H1 (cell line): Measurements from ENCODE around the gene DOCK3. TPM values are rescaled to one million over a fixed set of nuclear protein-coding genes. Genes with fewer than 3 reads are reported as not detected.

Experiments used
- CTCF ChIA-PET: fragments of 300-600 bp; sonication (Branson Sonifier 250); formaldehyde crosslinking; loops from one replicate; lab custom pipeline; 2021; ENCODE audit not compliant: partially characterized antibody; lab: Charles Lee
- POLR2A ChIA-PET: fragments of 300-600 bp; sonication (Branson Sonifier 250); formaldehyde crosslinking; loops from one replicate; lab custom pipeline; 2021; ENCODE audit warnings: inconsistent platforms; ENCODE audit not compliant: partially characterized antibody; lab: Charles Lee
- DNase-seq, 2 experiments: peaks; one replicate each; pipeline versions ENCODE4 v3.0.0 to v3.0.0-alpha.2; 2010 to 2022; ENCODE audit warnings: low spot score in 2 of 2, low read depth in 1 of 2, mixed read lengths in 1 of 2
- FAIRE-seq: peaks from 2 replicates; lab custom pipeline; 2011; peaks lifted over from hg19 to GRCh38; lab: Jason Lieb, UNC
- H2AFZ ChIP-seq: 2 replicates; pipeline ENCODE4 v1.8.1; 2012; ENCODE audit warnings: low read length, inconsistent platforms
- H2AK5ac ChIP-seq: 2 replicates; pipeline ENCODE4 v1.6.1; 2013; ENCODE audit warnings: low read depth, low read length
- H2BK120ac ChIP-seq: replicated peaks from 2 replicates; pipeline ENCODE3; 2013; ENCODE audit warnings: low read depth, low read length, inconsistent platforms
- H2BK12ac ChIP-seq: 2 replicates; pipeline ENCODE4 v1.6.1; 2013; ENCODE audit warnings: low read depth, low read length
- H2BK15ac ChIP-seq: 2 replicates; pipeline ENCODE4 v1.6.1; 2013; ENCODE audit warnings: low read length
- H2BK20ac ChIP-seq: 2 replicates; pipeline ENCODE4 v1.6.1; 2013; ENCODE audit warnings: low read length
- H2BK5ac ChIP-seq: 2 replicates; pipeline ENCODE4 v1.6.1; 2013; ENCODE audit warnings: low read depth, low read length
- H3K14ac ChIP-seq: 2 replicates; pipeline ENCODE4 v1.6.1; 2013; ENCODE audit warnings: inconsistent platforms; ENCODE audit not compliant: insufficient read length
- H3K18ac ChIP-seq: 2 replicates; pipeline ENCODE4 v1.6.1; 2013; ENCODE audit warnings: low read length; ENCODE audit errors: extremely low read depth
- H3K23ac ChIP-seq: 2 replicates; pipeline ENCODE4 v1.6.1; 2013; ENCODE audit warnings: inconsistent platforms; ENCODE audit not compliant: insufficient read length
- H3K23me2 ChIP-seq: 2 replicates; pipeline ENCODE4 v1.6.1; 2013; ENCODE audit warnings: low read depth, low read length
- H3K27ac ChIP-seq: 2 replicates; pipeline ENCODE4 v1.6.1; 2011; ENCODE audit warnings: low read depth, low read length, inconsistent platforms
- H3K27me3 ChIP-seq, 4 experiments: replicated peaks in 1 of 4; 1 replicate in 1 of 4; 2 replicates in 3 of 4; pipeline versions ENCODE4 v1.6.1 to v1.8.1; 2011 to 2013; ENCODE audit warnings: low read length in 3 of 4, mild to moderate bottlenecking in 3 of 4, inconsistent platforms in 2 of 4, mixed read lengths in 2 of 4, moderate library complexity in 1 of 4; ENCODE audit not compliant: control insufficient read depth in 3 of 4, insufficient read depth in 3 of 4; ENCODE audit errors: extremely low read depth in 1 of 4
- H3K36me3 ChIP-seq, 4 experiments: 2 replicates each; pipeline versions ENCODE4 v1.6.1 to v1.8.1; 2011 to 2013; ENCODE audit warnings: mild to moderate bottlenecking in 4 of 4, low read length in 3 of 4, moderate library complexity in 2 of 4, control low read depth in 1 of 4, inconsistent platforms in 1 of 4; ENCODE audit not compliant: insufficient read depth in 4 of 4, control insufficient read depth in 2 of 4
- H3K4ac ChIP-seq: replicated peaks from 2 replicates; pipeline ENCODE3; 2013; ENCODE audit warnings: low read length, low read depth, mixed read lengths, inconsistent platforms; ENCODE audit not compliant: insufficient read length
- H3K4me1 ChIP-seq, 4 experiments: replicated peaks in 1 of 4; 1 replicate in 1 of 4; 2 replicates in 3 of 4; pipeline versions ENCODE4 v1.6.1 to v1.8.1; 2011 to 2013; ENCODE audit warnings: low read length in 3 of 4, inconsistent platforms in 2 of 4, mixed read lengths in 1 of 4; ENCODE audit not compliant: insufficient read depth in 4 of 4, control insufficient read depth in 3 of 4
- H3K4me2 ChIP-seq, 2 experiments: 2 replicates each; pipeline versions ENCODE4 v1.6.1 to v1.8.1; 2011 to 2013; ENCODE audit warnings: low read depth in 2 of 2, low read length in 2 of 2, control low read depth in 1 of 2, inconsistent platforms in 1 of 2, mild to moderate bottlenecking in 1 of 2; ENCODE audit not compliant: insufficient read depth in 1 of 2
- H3K4me3 ChIP-seq, 4 experiments: fragments of 200-600, 300-600 bp in 1 of 4; sonication (generic), shearing (Covaris generic), sonication (Bioruptor Twin) in 1 of 4; 2 replicates each; pipeline versions ENCODE4 v1.5.1 to v1.8.1; 2011 to 2016; ENCODE audit warnings: low read length in 4 of 4, low read depth in 3 of 4, control low read depth in 2 of 4, inconsistent platforms in 2 of 4, mild to moderate bottlenecking in 2 of 4, mixed read lengths in 1 of 4, moderate library complexity in 1 of 4; ENCODE audit not compliant: insufficient read depth in 2 of 4; ENCODE audit errors: extremely low read depth in 1 of 4
- H3K56ac ChIP-seq: replicated peaks from 2 replicates; pipeline ENCODE3; 2013; ENCODE audit warnings: low read depth, mild to moderate bottlenecking, mixed read lengths, low read length, inconsistent platforms; ENCODE audit not compliant: insufficient read length
- H3K79me1 ChIP-seq: 2 replicates; pipeline ENCODE4 v1.6.1; 2013; ENCODE audit warnings: low read depth, low read length, control low read depth
- H3K79me2 ChIP-seq, 2 experiments: 2 replicates each; pipeline versions ENCODE4 v1.6.1 to v1.8.1; 2012 to 2013; ENCODE audit warnings: low read length in 2 of 2, mild to moderate bottlenecking in 2 of 2, inconsistent platforms in 1 of 2; ENCODE audit not compliant: insufficient read depth in 2 of 2, control insufficient read depth in 1 of 2
- H3K9ac ChIP-seq, 4 experiments: replicated peaks in 1 of 4; 1 replicate in 1 of 4; 2 replicates in 3 of 4; pipeline versions ENCODE4 v1.6.1 to v1.8.1; 2011 to 2013; ENCODE audit warnings: low read depth in 3 of 4, low read length in 3 of 4, control low read depth in 2 of 4, mild to moderate bottlenecking in 2 of 4, moderate library complexity in 2 of 4, inconsistent platforms in 1 of 4; ENCODE audit errors: extremely low read depth in 1 of 4
- H3K9me3 ChIP-seq, 2 experiments: 2 replicates each; pipeline versions ENCODE4 v1.6.1 to v1.8.1; 2012 to 2013; ENCODE audit warnings: mild to moderate bottlenecking in 2 of 2, moderate library complexity in 2 of 2, control low read depth in 1 of 2, inconsistent platforms in 1 of 2, low read depth in 1 of 2, low read length in 1 of 2, mixed read lengths in 1 of 2; ENCODE audit not compliant: insufficient read depth in 2 of 2
- H4K20me1 ChIP-seq, 2 experiments: replicated peaks in 1 of 2; 2 replicates each; pipeline versions ENCODE3 to v1.8.1; 2011 to 2013; ENCODE audit warnings: inconsistent platforms in 2 of 2, low read length in 2 of 2, mild to moderate bottlenecking in 1 of 2; ENCODE audit not compliant: insufficient read depth in 2 of 2, control insufficient read depth in 1 of 2
- H4K5ac ChIP-seq: 2 replicates; pipeline ENCODE4 v1.6.1; 2013; ENCODE audit warnings: low read length, low read depth, mixed read lengths, inconsistent platforms; ENCODE audit not compliant: insufficient read length
- H4K8ac ChIP-seq: 2 replicates; pipeline ENCODE4 v1.8.0; 2013; ENCODE audit warnings: mild to moderate bottlenecking, moderate library complexity, low read length, inconsistent platforms; ENCODE audit not compliant: insufficient read depth; ENCODE audit errors: extremely low read depth
- H4K91ac ChIP-seq: replicated peaks from 2 replicates; pipeline ENCODE3; 2013; ENCODE audit warnings: low read length, mixed read lengths, inconsistent platforms; ENCODE audit not compliant: insufficient read length
- CBX8 ChIP-seq: fragments of 300-800, 300-1000 bp; sonication (generic); IDR thresholded peaks from 2 replicates; pipeline ENCODE4 v1.7.1; 2016; ENCODE audit warnings: low read depth, low read length, borderline replicate concordance
- POLR2AphosphoS5 ChIP-seq: IDR thresholded peaks from 2 replicates; pipeline ENCODE4 v1.6.1; 2011; ENCODE audit warnings: low read depth, low read length
- RBBP5 ChIP-seq: IDR thresholded peaks from 2 replicates; pipeline ENCODE4 v1.7.1; 2012; ENCODE audit warnings: low read depth, mild to moderate bottlenecking, inconsistent platforms, low read length, moderate library complexity, borderline replicate concordance
- SAP30 ChIP-seq: fragments of 300-600 bp; sonication (generic); IDR thresholded peaks from 2 replicates; pipeline ENCODE4 v1.7.1; 2012; ENCODE audit warnings: low read length, moderate library complexity, mild to moderate bottlenecking, inconsistent platforms; ENCODE audit not compliant: insufficient read depth, insufficient replicate concordance
- SIN3A ChIP-seq, 2 experiments: IDR thresholded peaks in 1 of 2; conservative IDR thresholded peaks in 1 of 2; 2 replicates each; pipeline ENCODE4 v1.6.1; 2011 to 2012; ENCODE audit warnings: low read length in 2 of 2, improper control_type of control experiment in 1 of 2, low read depth in 1 of 2, mild to moderate bottlenecking in 1 of 2
- SIRT6 ChIP-seq: IDR thresholded peaks from one replicate; pipeline ENCODE4 v1.7.1; 2012; ENCODE audit warnings: low read length, inconsistent platforms
- SIX5 ChIP-seq: IDR thresholded peaks from 2 replicates; pipeline ENCODE4 v1.6.1; 2011; ENCODE audit warnings: mild to moderate bottlenecking, low read depth, low read length
- SUZ12 ChIP-seq: fragments of 200-600 bp; sonication (generic); IDR thresholded peaks from 2 replicates; pipeline ENCODE4 v1.6.1; 2012; ENCODE audit warnings: mild to moderate bottlenecking, inconsistent platforms, low read length, moderate library complexity, mixed read lengths
- TAF1 ChIP-seq: IDR thresholded peaks from 2 replicates; pipeline ENCODE4 v1.6.1; 2011; ENCODE audit warnings: mild to moderate bottlenecking, low read depth, low read length
- TEAD4 ChIP-seq: IDR thresholded peaks from 2 replicates; pipeline ENCODE4 v1.6.1; 2012; ENCODE audit warnings: low read depth, low read length, inconsistent platforms, mixed read lengths
- WGBS, 2 experiments: shearing (Covaris generic) in 1 of 2; methylation state at CpG; one replicate each; pipeline versions ENCODE4 v1.1.6 to v1.1.7; 2013 to 2015; ENCODE audit warnings: low lambda C conversion rate in 2 of 2, mixed read lengths in 2 of 2, inconsistent platforms in 1 of 2, low coverage in 1 of 2, missing lambda C conversion rate in 1 of 2; ENCODE audit not compliant: insufficient replicate concordance in 2 of 2, insufficient coverage in 1 of 2, insufficient read length in 1 of 2; ENCODE audit errors: extremely low coverage in 1 of 2, missing lambda C conversion rate in 1 of 2; 5-methylcytosine and 5-hydroxymethylcytosine counted together
- polyA plus RNA-seq, 7 experiments: library from polyadenylated mRNA; depleted of rRNA in 3 of 7; stranded (reverse) in 5 of 7; unstranded in 2 of 7; fragments of >200 nt in 5 of 7; fragments of 200-250 nt in 2 of 7; gene quantifications; 1 replicate in 5 of 7; 2 replicates in 1 of 7; 4 replicates in 1 of 7; pipeline versions ENCODE4 v1.2.1 to v1.2.3, GENCODE V29; 2011 to 2013; ENCODE audit warnings: missing spikeins in 2 of 7, mixed read lengths in 2 of 7
- total RNA-seq: library from RNA; stranded (reverse); fragmentation: NEBNext Ultra II Directional; extraction: Animal tissue kit (Norgen Biotek cat#: 25700); gene quantifications from 2 replicates; pipeline ENCODE4 v1.2.1, GENCODE V29; 2021
- TF ChIP-seq, protein P1 (sequence below), 3 experiments: IDR thresholded peaks; 1 replicate in 2 of 3; 2 replicates in 1 of 3; pipeline versions ENCODE4 v1.5.1 to v1.6.1; 2011; ENCODE audit warnings: low read length in 3 of 3, mild to moderate bottlenecking in 3 of 3, inconsistent platforms in 2 of 3, low read depth in 1 of 3, moderate library complexity in 1 of 3; ENCODE audit not compliant: insufficient read depth in 1 of 3; ENCODE audit errors: control extremely low read depth in 1 of 3
- TF ChIP-seq, protein P2 (sequence below): IDR thresholded peaks from 2 replicates; pipeline ENCODE4 v1.6.1; 2012; ENCODE audit warnings: inconsistent platforms

Gene DOCK3
- total and polyA plus RNA-seq, 2 of the 8 experiments (the other 6 are each of a cell fraction or from before 2014, with no cell fraction given): 2.7 to 5.0 TPM

DNA sequence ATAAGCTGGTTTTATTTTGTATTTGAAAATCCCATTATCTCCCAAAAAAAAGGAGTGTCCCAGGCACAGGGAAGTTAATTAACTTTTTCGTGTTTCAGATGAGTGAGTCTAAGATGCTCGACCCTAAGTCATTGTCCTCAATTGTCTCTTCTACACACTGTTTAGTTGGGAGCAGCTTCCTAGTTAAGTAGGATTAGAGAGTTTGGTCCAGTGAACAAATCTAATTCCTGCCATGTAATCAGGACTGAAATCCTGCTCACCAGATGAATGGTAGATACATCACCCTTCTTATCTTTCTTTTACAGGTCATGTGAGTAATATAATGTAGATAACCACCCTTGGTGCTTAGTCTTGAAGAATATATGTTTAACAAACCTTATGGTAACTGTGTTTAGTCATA lies 481.4 kb downstream of the DOCK3 start:
- H4K8ac ChIP-seq: no peak overlapping the region
- H3K56ac ChIP-seq: no peak overlapping the region
- H3K27me3 ChIP-seq: no peaks in the 10 kb centered on the region
- no peaks in the 10 kb centered on the region; a peak in 1 of 4 replicates for H3K9me3 ChIP-seq
- H3K36me3 ChIP-seq: peaks cover 0 to 4% (median 0%) of the 10 kb centered on the region in 4 experiments; a peak in 2 of 8 replicates
- no peaks in the 10 kb centered on the region for H3K79me2 ChIP-seq
- no peak for FAIRE-seq
- no peak overlapping the region for H3K4ac ChIP-seq
- no peak overlapping the region for H3K18ac ChIP-seq
- H3K79me1 ChIP-seq: no peaks in the 10 kb centered on the region
- no peak overlapping the region for H2BK15ac ChIP-seq
- no peak overlapping the region for H2BK120ac ChIP-seq
- no peak overlapping the region for H3K4me3 ChIP-seq
- 97% methylated on average over 2 of the region's 2 CpGs; no CpG with 5 or more reads in 1 of the 2 experiments for WGBS, 2 experiments
- H4K20me1 ChIP-seq: no peaks in the 10 kb centered on the region
- no peak overlapping the region for H4K5ac ChIP-seq
- no peaks in the 10 kb centered on the region for H3K23me2 ChIP-seq
- H4K91ac ChIP-seq: no peak overlapping the region
- no peak overlapping the region for H3K4me2 ChIP-seq
- H2AFZ ChIP-seq: no peak overlapping the region
- no peak overlapping the region for H2BK5ac ChIP-seq
- H3K4me1 ChIP-seq: no peaks in the 10 kb centered on the region
- POLR2A ChIA-PET: no interaction called here
- H2BK12ac ChIP-seq: no peak overlapping the region
- no peak overlapping the region for H3K9ac ChIP-seq
- no peak overlapping the region for H3K27ac ChIP-seq
- H3K23ac ChIP-seq: no peak overlapping the region
- H3K14ac ChIP-seq: no peak overlapping the region
- H2AK5ac ChIP-seq: no peak overlapping the region
- H2BK20ac ChIP-seq: no peak overlapping the region
- CTCF ChIA-PET: no interaction called here
- DNase-seq: no peak
- TF ChIP-seq TEAD4 (no peak), SIRT6 (no peak), CBX8 (no peak), POLR2AphosphoS5 (no peak), RBBP5 (no peak), SIN3A (conservative IDR thresholded peaks at IDR 0.05 in 1 of 2, IDR thresholded peaks at IDR 0.05 in 1 of 2; ENCODE audit: low read depth in 1 of 2, low read length in 2 of 2) (no peak), SIX5 (no peak), SAP30 (no peak), SUZ12 (no peak), TAF1 (no peak)
- TF ChIP-seq, protein P1, sequence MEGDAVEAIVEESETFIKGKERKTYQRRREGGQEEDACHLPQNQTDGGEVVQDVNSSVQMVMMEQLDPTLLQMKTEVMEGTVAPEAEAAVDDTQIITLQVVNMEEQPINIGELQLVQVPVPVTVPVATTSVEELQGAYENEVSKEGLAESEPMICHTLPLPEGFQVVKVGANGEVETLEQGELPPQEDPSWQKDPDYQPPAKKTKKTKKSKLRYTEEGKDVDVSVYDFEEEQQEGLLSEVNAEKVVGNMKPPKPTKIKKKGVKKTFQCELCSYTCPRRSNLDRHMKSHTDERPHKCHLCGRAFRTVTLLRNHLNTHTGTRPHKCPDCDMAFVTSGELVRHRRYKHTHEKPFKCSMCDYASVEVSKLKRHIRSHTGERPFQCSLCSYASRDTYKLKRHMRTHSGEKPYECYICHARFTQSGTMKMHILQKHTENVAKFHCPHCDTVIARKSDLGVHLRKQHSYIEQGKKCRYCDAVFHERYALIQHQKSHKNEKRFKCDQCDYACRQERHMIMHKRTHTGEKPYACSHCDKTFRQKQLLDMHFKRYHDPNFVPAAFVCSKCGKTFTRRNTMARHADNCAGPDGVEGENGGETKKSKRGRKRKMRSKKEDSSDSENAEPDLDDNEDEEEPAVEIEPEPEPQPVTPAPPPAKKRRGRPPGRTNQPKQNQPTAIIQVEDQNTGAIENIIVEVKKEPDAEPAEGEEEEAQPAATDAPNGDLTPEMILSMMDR (IDR thresholded peaks at IDR 0.05; ENCODE audit: control extremely low read depth in 1 of 3, insufficient read depth in 1 of 3, low read depth in 1 of 3, low read length in 3 of 3): no peak
- TF ChIP-seq, protein P2, sequence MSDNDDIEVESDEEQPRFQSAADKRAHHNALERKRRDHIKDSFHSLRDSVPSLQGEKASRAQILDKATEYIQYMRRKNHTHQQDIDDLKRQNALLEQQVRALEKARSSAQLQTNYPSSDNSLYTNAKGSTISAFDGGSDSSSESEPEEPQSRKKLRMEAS: no peak
